ENCODE measurements around the gene ARHGEF35.
"Not testable (repeated sequence)": the region's sequence is repeated elsewhere in the genome, so short reads cannot be mapped to it uniquely, and the experiment has no call there.

The ARHGEF35 gene

GRCh38 chr7:144178380-144179164 is 17.1 kb downstream of the ARHGEF35 start:
- peak in 1 of 2 experiments; percentile 22 for DNase-seq

DNA sequence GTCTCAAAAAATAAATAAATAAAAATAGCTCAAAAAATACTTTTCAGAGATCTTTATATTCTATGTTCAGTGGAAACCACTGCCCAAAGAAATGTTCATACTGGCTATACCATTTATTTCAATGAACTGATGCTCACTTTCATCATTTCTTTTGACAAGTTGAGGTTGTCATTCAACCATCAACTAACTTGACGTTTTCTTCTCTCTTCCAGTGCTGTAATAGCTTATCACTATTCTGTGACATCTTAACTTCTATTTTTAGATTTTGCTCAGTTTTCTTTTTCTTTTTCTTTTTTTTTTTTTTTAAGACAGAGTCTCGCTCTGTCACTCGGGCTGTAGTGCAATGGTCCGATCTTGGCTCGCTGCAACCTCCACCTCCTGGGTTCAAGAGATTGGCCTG is 21.0 kb downstream of the ARHGEF35 start:
- no peak for DNase-seq

DNA sequence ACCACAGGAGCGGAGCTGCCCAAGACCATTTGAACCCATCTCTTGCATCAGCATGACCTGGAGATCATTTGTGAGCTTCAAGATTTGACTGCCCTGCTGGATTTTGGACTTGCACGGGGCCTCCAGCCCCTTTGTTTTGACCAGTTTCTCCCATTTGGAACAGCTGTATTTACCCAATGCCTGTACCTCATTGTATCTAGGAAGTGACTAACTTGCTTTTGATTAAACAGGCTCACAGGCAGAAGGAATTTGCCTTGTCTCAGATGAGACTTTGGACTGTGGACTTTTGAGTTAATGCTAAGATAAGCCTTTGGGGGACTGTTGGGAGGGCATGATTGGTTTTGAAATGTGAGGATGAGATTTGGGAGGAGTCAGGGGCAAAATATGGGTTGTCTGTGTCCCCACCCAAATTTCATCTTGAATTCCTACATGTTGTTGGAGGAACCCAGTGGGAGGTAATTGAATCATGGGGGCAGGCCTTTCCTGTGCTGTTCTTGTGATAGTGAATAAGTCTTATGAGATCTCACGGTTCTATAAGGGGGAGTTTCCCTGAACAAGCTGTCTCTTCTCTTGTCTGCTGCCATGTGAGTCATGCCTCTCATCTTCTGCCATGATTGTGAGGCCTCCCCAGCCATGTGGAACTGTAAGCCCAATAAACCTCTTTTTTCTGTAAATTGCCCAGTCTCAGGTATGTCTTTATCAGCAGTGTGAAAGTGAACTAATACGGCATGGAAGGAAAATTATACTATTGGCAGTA is 23.9 kb downstream of the ARHGEF35 start:
- DNase-seq: not testable (repeated sequence)

GRCh38 chr7:144164784-144165183 is 30.8 kb downstream of the ARHGEF35 start:
- no peak for DNase-seq

DNA sequence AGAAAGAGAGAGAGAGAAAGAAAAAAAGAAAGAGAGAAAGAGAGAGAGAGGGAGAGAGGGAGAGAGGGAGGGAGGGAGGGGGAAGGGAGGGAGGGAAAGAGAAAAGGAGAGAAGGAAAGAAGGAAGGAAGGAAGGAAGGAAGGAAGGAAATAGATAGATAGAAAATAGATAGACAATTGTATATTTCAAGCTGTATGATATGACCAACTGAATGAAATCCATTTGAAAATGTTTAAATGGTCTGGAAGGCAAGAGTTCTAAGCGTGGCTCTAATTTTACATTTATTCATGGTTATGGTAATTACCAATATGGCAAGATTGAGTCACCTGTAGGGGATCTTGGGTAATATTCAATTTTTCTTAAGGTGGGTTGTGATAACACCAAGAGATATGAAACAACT is 36.8 kb downstream of the ARHGEF35 start:
- DNase-seq: no peak

GRCh38 chr7:144148224-144148827 is 47.3 kb downstream of the ARHGEF35 start:
- DNase-seq: no peak

DNA sequence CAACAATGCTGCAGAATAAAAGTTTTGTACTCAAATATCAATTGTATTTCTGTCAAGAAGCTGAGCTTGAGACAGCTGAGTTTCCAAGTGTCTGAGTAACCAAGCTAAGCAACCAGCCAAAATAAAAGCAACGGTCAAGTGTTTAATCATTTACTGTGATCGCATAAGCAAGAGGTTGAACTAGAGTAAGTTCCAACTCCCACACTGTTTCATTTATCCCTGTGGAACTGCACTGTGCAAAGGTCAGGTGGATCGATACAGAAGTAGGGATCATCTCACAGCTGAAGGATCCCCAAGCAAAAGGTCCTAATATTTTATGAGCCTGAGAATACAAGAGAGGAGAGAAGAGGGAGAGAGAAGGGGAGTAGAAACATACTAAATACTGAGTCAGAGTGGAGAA is 51.2 kb downstream of the ARHGEF35 start:
- no peak for DNase-seq

- no peak for DNase-seq
Observed at GRCh38 chr7:144142187-144142586, 53.4 kb downstream of the ARHGEF35 start.

GRCh38 chr7:144137501-144137900 is 58.1 kb downstream of the ARHGEF35 start:
- no peak for DNase-seq
